HT-29 (cell line): ENCODE measurements around the gene BID. TPM values are rescaled to one million over a fixed set of nuclear protein-coding genes. Genes with fewer than 3 reads are reported as not detected.

ENCODE experiments used
- DNase-seq: peaks from one replicate; pipeline ENCODE4 v3.0.0-alpha.2; 2015; ENCODE audit warnings: low spot score
- total RNA-seq: library from RNA; depleted of rRNA; stranded (reverse); fragments of >200 nt; shearing (Covaris generic); gene quantifications from 2 replicates; pipeline ENCODE4 v1.2.3, GENCODE V29; 2014

Gene BID
- total RNA-seq, 1 experiment from 2014 or later: 290 TPM

DNA sequence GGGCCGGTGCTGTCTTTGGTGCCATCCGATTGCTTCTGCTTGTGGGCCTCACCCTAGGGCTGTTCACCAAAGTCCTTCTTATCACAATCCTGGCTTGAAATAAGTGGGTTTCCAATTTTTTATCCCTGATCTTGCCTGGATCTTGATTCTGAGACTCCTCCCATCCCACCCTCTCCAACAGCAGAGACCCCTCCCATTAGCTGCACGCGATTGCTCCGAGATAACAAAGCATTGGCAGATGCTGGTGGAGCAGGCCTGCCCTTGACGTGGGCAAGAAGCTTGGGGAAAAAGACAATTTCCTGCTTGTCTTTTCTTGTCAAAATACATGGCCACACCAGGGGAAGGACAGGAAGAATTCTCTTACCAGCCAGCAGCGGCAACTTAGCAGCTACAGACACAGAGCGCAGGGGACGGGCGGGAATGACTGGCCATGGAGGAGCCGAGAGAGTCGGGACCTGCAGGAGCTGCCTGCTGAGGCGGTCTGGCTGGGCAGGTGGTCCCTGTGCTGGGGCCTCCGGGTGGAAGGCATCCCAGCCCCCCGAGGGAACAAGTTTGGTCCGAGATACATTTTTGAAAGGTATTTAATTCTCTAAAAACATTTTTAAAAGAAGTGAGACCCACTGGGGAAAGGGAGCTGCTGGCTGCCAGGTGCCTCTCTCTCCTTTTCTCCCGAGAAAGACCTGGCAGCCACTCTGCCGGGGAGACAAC, 9.7 kb upstream of the BID start:
- DNase-seq: no peak

DNA sequence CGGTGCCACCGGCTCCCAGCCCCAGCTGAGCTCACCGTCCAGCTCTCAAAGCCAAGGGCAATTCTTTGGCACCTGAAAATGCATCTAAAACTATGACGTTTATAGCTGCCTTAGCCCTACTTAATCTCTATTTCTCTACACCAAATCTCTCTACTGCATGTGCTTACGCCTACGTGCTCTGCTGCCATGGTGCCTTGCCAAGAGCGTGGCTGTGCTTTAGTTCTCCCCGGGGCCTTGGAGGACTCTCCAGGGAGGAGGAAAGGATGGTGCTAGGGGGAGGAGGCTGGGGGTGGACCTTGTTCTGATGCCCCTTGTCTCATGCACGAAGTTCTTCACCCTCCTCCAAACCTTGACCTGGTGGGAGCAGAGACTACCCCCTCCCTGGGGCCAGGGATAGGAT, 9.0 kb upstream of the BID start:
- DNase-seq: no peak

GRCh38 chr22:17782621-17783020, 8.4 kb upstream of the BID start:
- DNase-seq: no peak

DNA sequence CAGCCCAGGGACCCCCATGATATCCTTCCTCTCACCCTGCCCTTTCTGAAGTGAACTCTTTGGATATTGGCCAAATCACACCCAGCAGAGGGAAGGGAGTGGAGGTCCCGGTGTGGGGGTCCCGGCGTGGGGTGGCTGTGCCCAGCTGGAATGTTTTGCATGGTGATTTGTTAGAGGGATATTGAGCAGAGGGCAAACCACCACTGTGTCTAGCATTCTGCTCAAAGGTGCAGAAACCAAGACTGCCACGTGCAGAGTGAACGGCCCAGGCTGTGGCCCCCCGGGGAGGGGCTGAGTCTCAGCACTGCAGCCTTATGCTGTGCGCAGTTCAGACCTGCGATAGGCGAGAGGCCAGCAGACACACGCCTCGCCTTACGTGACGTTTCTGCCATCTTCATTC, 7.9 kb upstream of the BID start:
- DNase-seq: no peak

DNA sequence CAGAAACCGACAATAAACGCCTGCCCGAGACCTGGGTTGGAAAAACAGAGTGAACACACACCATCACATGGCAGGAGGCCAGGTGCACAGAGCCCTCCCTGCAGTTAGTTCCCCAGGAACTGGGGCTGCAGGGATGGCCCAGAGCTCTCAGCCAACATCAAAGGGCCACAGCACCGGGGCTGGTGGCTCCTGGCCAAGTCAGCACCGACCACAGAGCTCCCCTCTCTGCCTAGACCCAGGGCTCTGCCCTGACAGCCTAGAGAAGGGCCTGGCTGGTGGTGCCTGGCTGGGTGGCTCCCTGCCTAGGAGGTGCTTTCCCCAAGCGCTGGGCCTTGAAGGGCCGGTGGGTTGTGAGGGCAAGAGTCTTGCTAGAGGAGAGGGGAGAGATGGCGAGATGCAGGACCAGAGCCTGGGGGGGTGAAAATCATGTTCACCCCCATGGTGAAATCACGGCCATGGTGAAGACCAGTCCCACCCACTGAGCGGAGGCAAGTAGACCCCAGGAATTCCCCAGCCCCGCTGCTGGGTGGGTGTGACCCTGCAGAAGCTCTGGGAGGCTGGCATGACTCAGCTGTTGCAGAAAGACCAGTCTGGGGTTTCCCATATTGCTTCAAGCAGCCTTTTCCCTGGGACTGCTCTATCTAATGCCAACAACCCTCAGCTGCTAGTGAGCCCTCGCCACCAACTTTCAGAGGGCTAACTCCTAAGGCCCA, 7.2 kb upstream of the BID start:
- peak; percentile 27 for DNase-seq

GRCh38 chr22:17780741-17781318, 6.6 kb upstream of the BID start:
- DNase-seq: no peak

DNA sequence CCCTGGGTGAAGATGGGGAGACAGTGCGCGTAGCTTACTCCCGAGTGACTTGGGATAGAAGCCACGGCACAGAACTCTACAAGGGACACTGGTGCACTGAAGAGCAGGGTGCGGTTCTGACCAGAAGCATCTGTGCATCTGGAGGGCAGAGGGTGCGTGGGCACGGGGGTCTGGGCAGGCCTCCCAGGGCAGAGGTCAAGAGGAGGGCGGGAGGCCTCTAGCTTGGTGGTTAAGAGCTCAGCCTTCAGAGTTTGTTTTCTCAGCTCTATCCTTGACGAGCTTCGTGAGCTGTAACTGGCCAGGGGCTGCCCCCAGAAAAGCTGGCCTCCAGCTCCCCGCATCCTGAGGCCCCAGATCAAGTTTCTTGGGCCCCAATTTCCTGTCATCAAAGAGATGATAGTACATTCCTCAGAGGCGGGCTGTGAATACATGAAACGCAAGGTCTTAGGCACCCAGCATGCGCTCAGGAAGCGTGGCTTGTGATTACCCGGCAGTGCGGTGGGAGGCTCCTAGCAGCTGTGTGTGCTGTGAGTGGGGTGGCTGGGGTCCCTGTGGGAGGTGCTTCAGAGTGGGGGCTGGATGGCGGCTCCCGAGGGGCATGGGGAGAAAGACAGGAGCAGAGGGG, 6.0 kb upstream of the BID start:
- no peak for DNase-seq

GRCh38 chr22:17779286-17780115, 5.2 kb upstream of the BID start:
- no peak for DNase-seq

DNA sequence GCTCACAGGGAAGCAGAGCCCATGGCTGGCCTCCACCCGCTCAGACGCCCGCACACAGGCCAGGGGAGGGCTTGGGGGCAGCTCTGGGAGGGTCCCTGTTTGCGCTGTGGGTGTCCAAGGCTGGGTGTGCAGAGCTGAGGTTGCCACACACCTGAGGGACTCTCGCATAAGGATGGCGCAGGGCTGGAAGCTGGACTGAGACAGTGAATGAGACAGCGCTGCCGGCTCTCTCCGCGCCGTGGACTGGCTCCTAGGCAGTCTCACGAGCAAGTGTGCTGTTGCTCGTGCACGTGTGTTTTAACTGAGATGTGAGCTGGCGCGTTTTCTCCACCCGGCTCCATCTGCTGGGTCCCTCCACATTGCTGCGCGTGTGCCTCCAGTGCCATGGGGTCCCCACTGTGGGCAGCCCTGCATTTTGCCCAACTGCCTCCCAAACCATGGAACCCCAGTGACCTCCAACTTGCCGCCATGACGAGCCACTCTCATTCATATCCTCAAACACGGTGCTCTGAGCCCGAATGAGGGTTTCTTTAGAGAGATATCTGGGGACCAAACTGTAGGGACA, 4.2 kb upstream of the BID start:
- DNase-seq: no peak

DNA sequence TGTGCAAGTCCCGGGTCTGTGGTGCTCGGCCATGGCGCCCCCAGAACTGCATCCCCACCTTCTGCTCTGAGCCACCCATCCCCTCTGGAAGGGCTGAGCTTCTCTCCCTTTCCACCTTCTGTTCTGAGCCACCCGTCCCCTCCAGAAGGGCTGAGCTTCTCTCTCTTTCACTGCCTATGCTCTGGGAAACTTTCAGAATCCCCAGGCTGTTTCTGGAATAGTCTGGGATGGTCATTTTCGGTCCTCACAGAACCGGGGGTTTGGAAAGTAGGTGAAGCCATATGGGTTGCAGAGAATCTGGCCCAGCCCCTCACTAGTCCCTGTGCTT, 3.4 kb upstream of the BID start:
- DNase-seq: no peak

GRCh38 chr22:17777005-17777716, 2.9 kb upstream of the BID start:
- DNase-seq: no peak

- DNase-seq: no peak
Measured at GRCh38 chr22:17775781-17776465, 1.7 kb upstream of the BID start.

DNA sequence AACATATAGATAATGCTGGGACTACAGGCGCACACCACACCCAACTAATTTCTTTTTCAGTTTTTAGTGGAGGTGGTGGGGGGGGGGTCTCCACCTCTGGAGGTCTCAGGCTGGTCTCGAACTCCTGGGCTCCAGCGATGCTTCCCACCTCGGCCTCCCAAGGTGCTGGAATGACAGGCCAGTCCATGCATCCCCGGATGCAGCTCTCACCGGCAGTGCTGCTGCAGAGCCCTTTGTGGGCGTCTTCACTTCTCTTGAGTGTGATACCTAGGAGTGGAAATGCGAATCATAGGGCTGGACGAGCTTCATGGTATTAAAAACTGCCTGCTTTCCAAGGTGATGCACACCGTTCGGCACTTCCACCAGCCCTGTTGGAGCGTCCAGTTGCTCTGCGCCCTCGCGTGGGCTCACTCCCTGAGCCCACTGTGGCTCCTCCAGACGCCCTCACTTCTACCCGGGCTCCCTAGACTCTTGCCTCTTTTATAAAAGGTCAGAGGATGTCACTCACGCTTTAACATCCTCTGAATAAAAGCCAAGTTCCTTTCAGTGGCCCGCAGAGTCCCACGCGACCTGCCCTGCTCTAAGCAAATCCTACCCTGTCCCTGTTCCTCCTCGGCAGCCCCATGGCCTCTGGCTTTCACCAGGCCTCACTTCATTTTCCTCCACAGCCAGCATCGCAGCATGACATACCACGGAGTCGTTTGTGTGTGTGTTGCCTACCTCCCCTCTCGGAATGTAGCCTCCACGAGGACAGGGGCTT, 837 bp upstream of the BID start:
- no peak for DNase-seq

GRCh38 chr22:17773606-17774205, 563 bp downstream of the BID start:
- DNase-seq: peak; percentile 63

DNA sequence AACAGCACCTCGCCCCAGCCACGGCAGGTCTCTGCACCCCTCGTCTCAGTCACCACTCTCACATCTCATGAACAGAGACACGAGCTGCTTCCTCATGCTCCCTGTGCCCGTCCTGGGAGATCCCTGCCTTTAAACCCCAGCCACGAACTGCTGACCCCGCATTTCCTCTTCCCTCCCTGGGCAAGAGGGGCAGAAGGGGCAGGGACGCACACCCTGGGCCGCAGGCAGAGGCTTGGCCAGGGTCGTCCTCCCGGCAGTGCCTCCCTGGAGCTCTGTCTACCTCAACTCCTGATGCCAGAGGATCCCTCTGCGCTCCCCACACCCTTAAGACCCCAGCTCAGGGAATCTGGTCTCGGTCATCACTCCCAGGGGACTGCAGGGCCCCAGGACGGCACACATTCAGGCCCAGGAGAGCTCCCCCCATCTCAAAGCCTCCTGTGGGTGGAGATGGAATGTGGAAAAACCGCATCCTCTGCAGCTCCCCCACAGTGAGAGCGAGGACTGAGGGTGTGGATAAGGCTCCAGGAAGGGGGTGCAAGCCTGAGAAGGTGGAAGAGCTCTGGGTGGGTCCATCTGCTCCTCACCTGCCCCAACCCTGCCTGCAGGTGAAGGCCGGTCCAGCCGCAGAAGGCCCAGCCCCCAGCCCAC, 1.2 kb downstream of the BID start:
- DNase-seq: peak; percentile 49

- DNase-seq: no peak
Measured at GRCh38 chr22:17772249-17772957, 1.9 kb downstream of the BID start.

GRCh38 chr22:17770180-17771077, 3.8 kb downstream of the BID start:
- DNase-seq: no peak
